DMS79 treated with DMSO at 0.1 percent for 48 hours (cell line): ENCODE data around the gene ITGB5.
A peak's percentile ranks its signal among the peaks of the same experiment; 100 is the strongest.
"Not testable (repeated sequence)": the region's sequence is repeated elsewhere in the genome, so short reads cannot be mapped to it uniquely, and the experiment has no call there.

Source experiments
- DNase-seq: peaks from one replicate; lab custom pipeline; 2025; lab: John Stamatoyannopoulos, UW

The ITGB5 gene

GRCh38 chr3:124770336-124771082 is 116.7 kb downstream of the ITGB5 start:
- DNase-seq, result peak; percentile 55

GRCh38 chr3:124769462-124769861 is 117.7 kb downstream of the ITGB5 start:
- DNase-seq, result no peak

GRCh38 chr3:124768812-124769211 is 118.4 kb downstream of the ITGB5 start:
- DNase-seq, result no peak

GRCh38 chr3:124767691-124768090 is 119.5 kb downstream of the ITGB5 start:
- no peak for DNase-seq

GRCh38 chr3:124767264-124767663 is 119.9 kb downstream of the ITGB5 start:
- no peak for DNase-seq

GRCh38 chr3:124766113-124767095 is 120.8 kb downstream of the ITGB5 start:
- DNase-seq, result no peak

GRCh38 chr3:124765197-124765840 is 121.8 kb downstream of the ITGB5 start:
- no peak for DNase-seq

GRCh38 chr3:124764746-124765145 is 122.4 kb downstream of the ITGB5 start:
- no peak for DNase-seq

GRCh38 chr3:124763644-124764358 is 123.4 kb downstream of the ITGB5 start:
- no peak for DNase-seq

GRCh38 chr3:124763206-124763605 is 124.0 kb downstream of the ITGB5 start:
- DNase-seq, result no peak

GRCh38 chr3:124762661-124763011 is 124.5 kb downstream of the ITGB5 start:
- no peak for DNase-seq

- DNase-seq, result no peak
Measured at GRCh38 chr3:124761935-124762660, 125.1 kb downstream of the ITGB5 start.

- peak; percentile 72 for DNase-seq
Measured at GRCh38 chr3:124761250-124761796, 125.8 kb downstream of the ITGB5 start.

GRCh38 chr3:124760601-124761000 is 126.6 kb downstream of the ITGB5 start:
- peak; percentile 3 for DNase-seq

GRCh38 chr3:124759666-124760401 is 127.3 kb downstream of the ITGB5 start:
- no peak for DNase-seq

- DNase-seq, result no peak
Measured at GRCh38 chr3:124758851-124759635, 128.1 kb downstream of the ITGB5 start.

- DNase-seq, result not testable (repeated sequence)
Measured at GRCh38 chr3:124757926-124758325, 129.2 kb downstream of the ITGB5 start.

GRCh38 chr3:124752051-124752450 is 135.1 kb downstream of the ITGB5 start:
- no peak for DNase-seq

GRCh38 chr3:124751501-124751900 is 135.7 kb downstream of the ITGB5 start:
- DNase-seq, result no peak
